VCaP (cell line): Measurements from ENCODE around the gene ARL15.
"Not testable (repeated sequence)": the region's sequence is repeated elsewhere in the genome, so short reads cannot be mapped to it uniquely, and the experiment has no call there.

Experiments used
- H3K27ac ChIP-seq: fragments of 450-650 bp; 2 replicates; pipeline ENCODE4 v1.5.1; 2017
- CTCF ChIP-seq: fragments of 450-650 bp; conservative IDR thresholded peaks from 2 replicates; pipeline ENCODE4 v1.5.1; 2017; ENCODE audit warnings: mild to moderate bottlenecking, moderate library complexity

Gene ARL15

GRCh38 chr5:54073131-54073530 is 237.2 kb downstream of the ARL15 start:
- TF ChIP-seq CTCF = no peak
- no peak overlapping the region for H3K27ac ChIP-seq

DNA sequence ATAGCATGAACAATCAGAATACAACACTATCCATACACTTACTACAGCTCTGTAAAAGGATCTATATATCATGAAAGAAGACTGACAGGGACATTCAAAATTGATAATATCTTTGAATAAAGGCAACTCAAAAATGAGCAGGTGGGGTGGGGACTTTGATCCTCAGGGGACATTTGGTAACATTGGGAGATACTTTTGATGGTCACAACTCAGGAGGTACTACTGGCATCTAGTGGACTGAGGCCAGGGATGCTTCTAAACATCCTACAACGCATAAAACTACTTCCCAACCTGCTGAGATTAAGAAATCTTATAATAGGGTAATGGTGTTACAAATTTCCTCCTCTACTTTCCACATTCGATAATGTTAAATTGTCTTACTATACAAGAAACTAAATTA is 243.9 kb downstream of the ARL15 start:
- TF ChIP-seq CTCF = no peak; the same call in 1 of the 2 replicates
- no peak overlapping the region for H3K27ac ChIP-seq

DNA sequence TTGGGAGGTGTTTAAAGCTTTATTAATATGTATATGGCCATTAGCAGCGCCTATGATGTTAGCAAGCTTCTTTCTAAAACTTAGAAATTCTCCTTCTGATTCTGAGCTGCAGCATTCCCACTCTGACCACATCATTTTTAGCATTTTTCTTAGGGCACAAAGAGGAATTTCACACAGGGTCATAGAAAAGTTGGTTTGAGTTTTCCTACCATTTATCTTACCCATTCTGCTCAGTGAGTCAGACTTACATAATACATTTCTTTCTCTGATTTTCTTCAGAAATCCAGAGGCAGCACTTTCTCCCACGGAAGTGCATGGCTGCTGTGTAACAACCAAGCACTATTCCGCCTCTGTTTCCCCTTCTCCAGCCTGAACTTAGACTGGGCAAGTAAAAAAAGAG is 246.6 kb downstream of the ARL15 start:
- no peak for TF ChIP-seq CTCF
- H3K27ac ChIP-seq = no peak overlapping the region

DNA sequence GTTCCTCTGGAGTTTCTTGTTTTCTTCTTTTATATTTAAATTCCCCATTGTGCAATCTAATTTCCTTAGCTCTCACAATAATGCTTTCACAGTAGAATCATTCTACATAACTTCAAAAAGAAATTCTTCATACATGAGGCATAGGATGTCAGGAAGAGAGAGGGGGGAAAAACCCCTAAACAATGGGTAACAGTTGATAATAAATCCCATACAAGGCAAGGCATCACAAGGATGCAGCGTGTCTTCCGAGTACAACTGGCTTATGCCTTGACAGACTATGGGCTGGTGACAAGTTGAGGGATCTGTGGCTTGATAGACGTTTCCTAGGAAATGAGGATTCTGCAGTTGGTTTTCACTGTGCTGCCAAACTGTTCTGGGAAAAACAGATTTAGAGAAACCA is 247.4 kb downstream of the ARL15 start:
- no peak overlapping the region for H3K27ac ChIP-seq
- no peak for TF ChIP-seq CTCF

- H3K27ac ChIP-seq = not testable (repeated sequence)
These were observed 249.5 kb downstream of the ARL15 start for GRCh38 chr5:54060919-54061318.

DNA sequence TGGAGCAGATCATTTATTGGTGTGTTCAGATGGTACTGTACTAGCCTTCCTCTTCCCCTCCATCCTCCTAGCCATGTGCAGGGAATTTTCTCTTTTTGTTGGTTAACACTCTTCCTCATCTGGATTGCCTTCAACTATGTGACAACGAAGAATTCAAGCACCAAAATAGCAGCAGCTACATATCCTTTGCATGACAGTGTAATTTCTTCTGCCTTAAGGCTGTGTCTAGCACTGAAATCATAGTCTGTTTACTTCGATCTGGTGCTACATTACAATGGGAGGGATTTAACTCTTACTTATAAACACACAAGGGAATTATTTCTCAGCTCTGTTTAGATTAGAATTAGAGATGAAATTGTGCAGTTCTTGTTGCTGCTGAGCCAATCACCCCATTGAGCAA is 260.4 kb downstream of the ARL15 start:
- H3K27ac ChIP-seq = no peak overlapping the region
- TF ChIP-seq CTCF = no peak

GRCh38 chr5:54049144-54049543 is 261.2 kb downstream of the ARL15 start:
- no peak for TF ChIP-seq CTCF

DNA sequence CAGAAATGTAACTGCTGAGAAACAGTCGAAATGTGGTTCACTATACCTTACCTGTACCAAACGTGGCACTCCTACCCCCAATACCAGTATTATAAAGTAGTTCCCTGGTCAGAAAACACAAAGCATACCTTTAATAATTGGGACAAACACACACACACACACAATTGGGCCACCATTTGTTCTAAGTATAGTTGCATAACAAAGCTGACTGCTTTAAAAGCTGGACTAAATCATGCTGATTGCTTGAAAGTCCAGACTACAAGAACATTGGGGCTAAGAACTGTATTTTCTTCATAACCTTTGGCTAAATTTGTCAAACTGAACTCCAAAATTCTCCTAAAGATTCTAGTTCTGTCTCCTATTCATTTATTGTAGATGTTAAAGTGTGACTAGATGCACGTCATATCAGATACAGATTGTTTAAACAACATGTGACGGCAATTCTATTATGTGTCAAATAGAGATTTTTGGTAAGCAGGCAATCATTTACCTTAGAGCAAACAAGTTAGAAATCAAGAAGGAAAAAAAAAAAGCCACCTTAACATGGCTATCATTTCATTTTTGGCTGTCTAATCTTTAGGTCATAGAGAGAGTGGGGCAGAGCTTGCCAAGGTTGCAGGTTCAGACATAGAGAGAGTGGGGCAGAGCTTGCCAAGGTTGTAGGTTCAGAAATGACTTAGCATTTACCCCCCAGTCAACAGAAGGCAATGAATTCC is 265.1 kb downstream of the ARL15 start:
- peak overlapping the region; percentile 14; the same call in 1 of the 2 replicates for H3K27ac ChIP-seq
- TF ChIP-seq CTCF = no peak

More at GRCh38 chr5:54049144-54049543, 261.2 kb downstream of the ARL15 start:
- H3K27ac ChIP-seq = no peak overlapping the region

DNA sequence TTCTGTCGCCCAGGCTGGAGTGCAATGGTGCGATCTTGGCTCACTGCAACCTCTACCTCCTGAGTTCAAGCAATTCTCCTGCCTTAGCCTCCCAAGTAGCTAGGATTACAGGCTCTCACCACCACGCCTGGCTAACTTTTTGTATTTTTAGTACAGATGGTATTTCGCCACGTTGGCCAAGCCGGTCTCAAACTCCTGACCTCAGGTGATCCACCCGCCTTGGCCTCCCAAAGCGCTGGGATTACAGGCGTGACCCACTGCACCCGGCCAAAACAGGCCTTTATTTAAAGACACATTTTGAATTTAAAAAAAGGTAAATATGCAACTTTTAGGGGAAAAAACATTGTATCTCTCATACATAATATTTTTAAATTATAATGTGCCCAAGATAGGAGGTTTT is 266.1 kb downstream of the ARL15 start:
- H3K27ac ChIP-seq = not testable (repeated sequence)
